ENCODE results near the gene AQP1.

Gene AQP1

GRCh38 chr7:30938435-30939316, 27.0 kb downstream of the AQP1 start:
- FAIRE-seq, result no peak

- no peak for FAIRE-seq
These were observed 30.1 kb downstream of the AQP1 start for GRCh38 chr7:30941582-30942323.

DNA sequence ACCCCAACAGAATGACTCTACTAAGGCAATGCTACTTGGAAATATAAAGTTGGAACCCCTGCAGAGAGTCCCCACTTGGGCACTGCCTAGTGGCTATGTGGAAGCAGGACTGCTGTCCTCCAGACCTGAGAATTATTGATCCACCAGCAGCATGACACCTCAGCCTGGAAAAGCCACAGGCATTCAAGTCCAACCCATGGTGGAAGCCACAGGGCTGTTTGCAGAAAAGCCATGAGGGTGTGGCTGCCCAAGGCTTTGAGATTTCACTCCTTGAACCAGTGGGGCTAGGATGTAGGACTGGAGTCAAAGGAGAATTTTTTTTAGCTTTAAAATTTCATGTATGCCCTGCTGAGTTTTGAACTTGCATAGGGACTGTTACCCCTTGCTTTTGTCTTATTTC, 38.5 kb downstream of the AQP1 start:
- no peak for FAIRE-seq

DNA sequence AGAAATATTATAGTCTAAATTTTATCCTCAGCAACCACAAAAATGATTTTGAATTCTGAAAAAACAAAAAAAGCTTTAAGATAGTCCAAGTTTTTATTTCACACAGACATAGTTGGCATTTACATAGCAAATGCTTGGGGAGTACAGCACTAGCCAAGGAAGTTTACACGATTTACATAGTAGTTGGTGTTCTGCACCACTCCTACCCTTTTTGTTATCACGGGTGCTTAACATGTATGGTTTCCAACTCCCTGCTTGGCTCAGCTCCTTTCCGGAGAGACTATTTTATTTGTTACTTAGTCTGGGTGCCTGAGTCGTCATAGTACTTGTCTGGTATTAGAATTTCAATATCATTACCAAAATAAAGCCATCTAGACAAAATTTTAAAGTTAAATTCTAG, 43.3 kb downstream of the AQP1 start:
- no peak for FAIRE-seq

GRCh38 chr7:30956704-30957103, 45.1 kb downstream of the AQP1 start:
- FAIRE-seq, result no peak

DNA sequence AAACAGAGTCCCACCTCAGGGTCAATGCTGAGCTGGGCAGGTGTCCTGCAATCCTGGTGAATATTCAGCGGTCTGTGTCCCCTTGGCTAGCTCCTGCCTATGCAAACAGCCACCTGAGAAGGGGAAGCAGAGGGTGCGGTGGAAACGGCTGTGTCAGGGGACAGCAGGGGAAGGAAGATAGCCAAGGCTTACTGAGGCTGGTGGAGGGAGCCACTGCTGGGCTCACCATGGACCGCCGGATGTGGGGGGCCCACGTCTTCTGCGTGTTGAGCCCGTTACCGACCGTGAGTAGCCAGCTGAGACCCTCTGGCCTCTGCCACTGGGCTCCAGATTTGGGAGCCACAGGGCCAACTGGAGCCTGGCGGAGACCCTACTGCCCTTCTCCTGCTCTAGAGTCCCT, 52.2 kb downstream of the AQP1 start, which contains the start of gene GHRHR:
TSS of gene GHRHR (plus strand) at position 112 of the 400 bp plus-strand sequence. CDS start at position 228, 116 bp downstream.
- no peak for FAIRE-seq

GRCh38 chr7:30965372-30965771, 53.7 kb downstream of the AQP1 start:
- FAIRE-seq, result no peak

- no peak for FAIRE-seq
These were observed 54.2 kb downstream of the AQP1 start for GRCh38 chr7:30965883-30966282.

DNA sequence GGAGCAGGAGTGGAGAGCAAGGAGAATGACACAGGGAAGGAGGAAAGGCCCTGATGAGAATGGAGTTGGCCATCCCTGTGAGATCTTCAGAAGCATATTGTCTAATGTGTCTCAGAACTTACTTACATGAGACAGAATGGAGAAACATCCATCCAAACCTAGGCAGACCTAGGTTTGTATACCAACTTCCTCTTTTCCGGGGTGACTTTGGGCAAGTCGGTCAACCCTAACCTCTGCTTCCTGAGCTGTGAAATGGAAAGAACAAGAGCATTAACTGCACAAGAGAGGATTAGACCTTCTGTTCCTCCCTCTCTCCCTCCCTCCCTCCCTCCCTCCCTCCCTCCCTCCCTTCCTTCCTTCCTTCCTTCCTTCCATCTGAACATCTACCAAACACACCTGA, 56.6 kb downstream of the AQP1 start:
- FAIRE-seq, result no peak

DNA sequence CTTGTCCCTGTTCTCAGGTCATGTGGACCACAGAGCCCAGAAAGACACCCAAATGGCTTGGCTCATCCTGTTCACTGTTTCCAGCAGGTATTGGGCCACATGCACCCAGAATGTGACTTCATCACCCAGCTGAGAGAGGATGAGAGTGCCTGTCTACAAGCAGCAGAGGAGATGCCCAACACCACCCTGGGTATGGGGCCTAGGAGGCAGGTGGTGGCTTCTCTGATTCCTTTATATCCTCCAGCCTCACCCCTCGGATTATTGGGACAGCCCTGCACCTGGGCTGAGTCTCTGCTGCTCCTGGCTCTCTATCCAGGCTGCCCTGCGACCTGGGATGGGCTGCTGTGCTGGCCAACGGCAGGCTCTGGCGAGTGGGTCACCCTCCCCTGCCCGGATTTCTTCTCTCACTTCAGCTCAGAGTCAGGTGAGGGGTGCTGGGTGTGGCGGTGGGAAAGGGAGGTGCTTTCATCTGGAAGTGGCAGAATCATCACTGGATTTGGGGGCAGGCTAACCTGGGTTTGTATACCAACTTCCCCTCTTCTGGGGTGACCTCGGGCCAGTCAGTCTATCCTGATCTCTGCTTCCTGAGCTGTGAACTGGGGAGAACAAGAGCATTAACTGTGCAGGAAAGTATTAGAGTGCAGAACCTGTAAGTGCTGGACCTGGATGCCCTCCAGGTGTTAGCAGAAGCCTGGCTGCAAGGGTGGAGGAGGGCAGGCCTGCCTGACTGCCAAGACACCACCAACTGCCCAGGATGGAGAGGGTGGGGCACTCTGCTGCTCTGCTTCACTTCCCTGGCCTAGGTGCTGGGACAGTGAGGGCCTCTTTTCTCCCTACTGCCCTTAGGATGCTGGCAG, 57.3 kb downstream of the AQP1 start:
- FAIRE-seq, result no peak

DNA sequence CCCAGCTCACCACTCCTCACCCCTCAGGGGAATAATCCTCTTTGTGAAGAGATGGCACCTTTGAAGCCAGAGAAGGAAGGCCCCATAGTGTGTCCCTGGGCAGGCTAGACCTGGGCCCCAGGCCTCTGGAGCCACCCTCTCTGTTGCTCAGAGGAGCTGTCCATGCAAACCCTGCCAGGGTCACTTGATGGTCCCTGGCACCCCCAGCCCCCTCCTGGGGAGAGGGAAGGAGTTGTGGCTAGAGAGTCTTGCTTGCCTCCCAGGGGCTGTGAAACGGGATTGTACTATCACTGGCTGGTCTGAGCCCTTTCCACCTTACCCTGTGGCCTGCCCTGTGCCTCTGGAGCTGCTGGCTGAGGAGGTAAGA, 57.9 kb downstream of the AQP1 start:
- no peak for FAIRE-seq

GRCh38 chr7:30970074-30970473, 58.4 kb downstream of the AQP1 start:
- no peak for FAIRE-seq

DNA sequence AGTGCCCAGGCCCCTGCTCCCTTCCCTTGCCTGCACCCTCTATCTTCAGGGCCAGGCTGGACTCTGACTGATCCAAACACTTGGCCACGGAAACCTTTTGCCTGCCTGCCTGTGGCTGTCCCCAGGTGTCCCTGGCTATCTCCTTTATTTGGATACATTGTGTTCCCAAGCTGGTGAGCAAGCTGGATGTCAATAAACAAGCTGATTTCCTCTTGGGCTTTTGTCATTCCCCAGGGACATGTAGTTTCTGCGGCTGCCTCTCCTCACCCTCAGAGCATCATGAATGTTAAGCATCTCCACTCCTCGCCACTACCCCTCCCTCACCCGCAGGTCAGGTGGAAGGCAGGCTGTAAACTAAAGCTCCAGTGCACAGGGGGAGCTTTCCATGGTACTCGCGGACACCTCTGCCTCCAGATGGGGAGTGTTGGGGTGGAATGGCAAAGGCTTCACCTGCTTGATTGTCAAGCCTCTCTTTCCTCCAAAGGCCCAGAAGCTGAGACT, 59.0 kb downstream of the AQP1 start:
- no peak for FAIRE-seq

DNA sequence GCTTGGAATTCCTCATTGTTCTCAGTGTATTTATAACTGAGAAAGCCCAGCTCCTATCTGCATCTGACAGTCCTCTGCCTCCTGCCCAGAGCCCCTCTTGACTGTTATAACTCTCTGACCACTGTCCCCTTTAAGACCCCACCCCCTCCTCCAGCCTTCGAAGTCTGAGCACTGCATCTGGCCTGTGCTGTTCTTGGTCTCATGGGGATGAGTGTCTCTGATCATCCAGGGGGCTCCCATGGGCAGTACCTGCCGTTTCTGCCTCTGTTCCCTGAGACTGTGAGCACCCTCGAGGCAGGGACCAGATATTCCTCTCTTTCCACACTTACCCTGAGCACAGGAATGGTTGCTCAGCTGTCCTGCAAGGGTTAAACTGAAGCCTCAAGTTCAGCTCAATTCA, 59.8 kb downstream of the AQP1 start:
- FAIRE-seq, result no peak

DNA sequence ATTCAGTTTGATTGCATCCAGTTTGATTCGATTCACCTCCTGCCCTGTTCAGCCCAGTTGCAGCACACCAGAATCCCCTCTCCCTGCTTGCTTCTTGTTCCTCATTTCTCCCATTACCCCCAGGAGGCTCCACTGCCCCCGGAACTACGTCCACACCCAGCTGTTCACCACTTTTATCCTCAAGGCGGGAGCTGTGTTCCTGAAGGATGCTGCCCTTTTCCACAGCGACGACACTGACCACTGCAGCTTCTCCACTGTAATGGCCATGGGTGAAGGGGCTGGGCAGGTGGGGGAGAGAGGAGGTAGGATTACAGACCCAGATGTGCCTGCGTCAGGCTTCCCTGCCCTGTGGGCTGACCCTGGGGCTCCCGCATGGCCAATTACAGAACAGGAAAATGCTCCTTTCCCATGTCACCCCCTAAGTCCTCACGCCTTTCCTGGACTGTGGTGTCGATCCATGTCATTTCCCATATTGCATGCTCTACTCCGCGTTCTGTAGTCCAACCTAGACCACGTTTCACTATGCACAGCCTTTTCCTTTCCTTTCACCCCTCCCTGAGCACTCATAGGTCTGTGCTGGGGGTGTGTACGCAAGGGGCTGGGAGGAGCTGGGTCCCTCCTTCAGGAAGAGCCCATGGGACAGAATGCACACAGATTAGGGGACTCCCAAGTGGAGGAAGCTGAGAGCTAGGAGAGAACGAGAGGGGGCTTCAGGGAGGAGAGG, 60.3 kb downstream of the AQP1 start:
- no peak for FAIRE-seq

- no peak for FAIRE-seq
These were observed 61.6 kb downstream of the AQP1 start for GRCh38 chr7:30973292-30973691.

GRCh38 chr7:30973791-30974604, 62.3 kb downstream of the AQP1 start:
- FAIRE-seq, result no peak

GRCh38 chr7:30974605-30975255, 63.1 kb downstream of the AQP1 start:
- no peak for FAIRE-seq

All from A204.1 (cell line).